ENCODE measurements around the gene FGF10.

DNA sequence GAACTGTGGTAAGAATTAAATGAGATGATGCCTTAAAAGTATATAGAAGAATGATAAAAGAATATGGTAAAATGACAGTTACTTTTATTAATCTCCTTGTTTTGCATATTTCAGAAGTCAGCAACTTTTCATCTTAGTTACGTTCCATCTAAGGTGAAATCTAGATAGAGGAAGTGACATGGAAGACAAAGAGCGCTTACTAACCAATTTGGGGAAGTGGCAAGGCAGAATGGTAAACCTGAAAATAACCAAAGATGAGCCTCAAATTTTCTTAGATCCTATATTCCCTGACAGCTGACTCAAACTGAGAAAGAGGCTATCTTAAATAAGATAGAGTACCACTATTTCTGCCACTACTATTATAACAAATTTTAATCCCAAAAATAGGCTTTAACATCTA, 52.5 kb downstream of the FGF10 start:
- TF ChIP-seq, protein P1, sequence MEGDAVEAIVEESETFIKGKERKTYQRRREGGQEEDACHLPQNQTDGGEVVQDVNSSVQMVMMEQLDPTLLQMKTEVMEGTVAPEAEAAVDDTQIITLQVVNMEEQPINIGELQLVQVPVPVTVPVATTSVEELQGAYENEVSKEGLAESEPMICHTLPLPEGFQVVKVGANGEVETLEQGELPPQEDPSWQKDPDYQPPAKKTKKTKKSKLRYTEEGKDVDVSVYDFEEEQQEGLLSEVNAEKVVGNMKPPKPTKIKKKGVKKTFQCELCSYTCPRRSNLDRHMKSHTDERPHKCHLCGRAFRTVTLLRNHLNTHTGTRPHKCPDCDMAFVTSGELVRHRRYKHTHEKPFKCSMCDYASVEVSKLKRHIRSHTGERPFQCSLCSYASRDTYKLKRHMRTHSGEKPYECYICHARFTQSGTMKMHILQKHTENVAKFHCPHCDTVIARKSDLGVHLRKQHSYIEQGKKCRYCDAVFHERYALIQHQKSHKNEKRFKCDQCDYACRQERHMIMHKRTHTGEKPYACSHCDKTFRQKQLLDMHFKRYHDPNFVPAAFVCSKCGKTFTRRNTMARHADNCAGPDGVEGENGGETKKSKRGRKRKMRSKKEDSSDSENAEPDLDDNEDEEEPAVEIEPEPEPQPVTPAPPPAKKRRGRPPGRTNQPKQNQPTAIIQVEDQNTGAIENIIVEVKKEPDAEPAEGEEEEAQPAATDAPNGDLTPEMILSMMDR (IDR thresholded peaks at IDR 0.05), result no peak
- no peak for TF ChIP-seq ZFX (IDR thresholded peaks at IDR 0.05; ENCODE audit: borderline replicate concordance)
